Umbilical cord (tissue), 2 donors: ENCODE data around the gene RPTOR. TPM values are rescaled to one million over a fixed set of nuclear protein-coding genes. Genes with fewer than 3 reads are reported as not detected.

Experiments
- DNase-seq: peaks from one replicate; pipeline ENCODE4 v3.0.0-alpha.2; 2015; ENCODE audit warnings: low spot score
- total RNA-seq: library from RNA; depleted of rRNA; stranded (reverse); fragments of >200 nt; gene quantifications from one replicate; pipeline ENCODE4 v1.2.3, GENCODE V29; 2014; ENCODE audit warnings: low replicate concordance; ENCODE audit not compliant: insufficient read depth

The RPTOR gene
- total RNA-seq, 1 donor from 2014 or later, result 19.7 TPM

DNA sequence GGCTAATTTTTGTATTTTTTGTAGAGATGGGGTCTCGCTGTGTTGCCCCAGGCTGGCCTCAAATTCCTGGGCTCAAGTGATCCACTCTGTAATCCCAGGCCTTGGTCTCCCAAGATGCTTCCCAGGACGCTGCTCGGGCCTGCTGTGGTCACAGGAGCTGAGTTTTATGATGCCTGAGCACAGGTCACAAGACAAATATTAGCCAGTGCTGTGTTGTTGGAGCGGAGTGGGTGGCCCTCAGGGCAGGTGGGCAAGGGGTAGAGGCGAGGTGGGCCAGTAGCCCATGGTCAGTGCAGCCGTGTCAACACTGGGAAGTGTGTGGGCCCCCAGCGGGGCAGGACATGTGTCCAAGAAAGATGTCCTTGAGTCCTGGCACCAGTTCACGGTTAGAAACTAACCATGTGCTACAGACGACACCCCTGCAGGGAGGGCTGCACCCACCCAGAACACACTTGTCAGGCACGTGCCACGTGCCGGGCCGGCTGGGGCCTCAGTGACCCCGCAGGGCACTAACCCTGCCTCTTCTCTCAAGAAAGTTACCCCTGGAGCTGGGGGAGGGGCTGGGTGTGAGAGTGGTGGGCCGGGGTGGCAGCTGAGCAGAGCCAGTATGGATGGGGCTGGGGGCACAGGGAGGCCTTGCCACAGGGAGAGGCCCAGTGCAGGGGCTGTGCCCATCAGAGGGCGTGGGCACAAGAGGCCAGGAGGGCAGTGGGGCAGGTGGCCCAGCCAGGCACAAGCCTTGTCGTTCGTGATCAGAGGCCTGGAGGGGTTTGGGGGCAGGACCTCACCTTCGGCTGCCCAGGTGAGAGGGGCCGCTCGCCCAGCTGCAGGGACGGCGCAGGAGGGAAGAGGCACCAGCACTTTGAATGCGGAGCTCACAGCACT, 343.9 kb downstream of the RPTOR start:
- no peak for DNase-seq

DNA sequence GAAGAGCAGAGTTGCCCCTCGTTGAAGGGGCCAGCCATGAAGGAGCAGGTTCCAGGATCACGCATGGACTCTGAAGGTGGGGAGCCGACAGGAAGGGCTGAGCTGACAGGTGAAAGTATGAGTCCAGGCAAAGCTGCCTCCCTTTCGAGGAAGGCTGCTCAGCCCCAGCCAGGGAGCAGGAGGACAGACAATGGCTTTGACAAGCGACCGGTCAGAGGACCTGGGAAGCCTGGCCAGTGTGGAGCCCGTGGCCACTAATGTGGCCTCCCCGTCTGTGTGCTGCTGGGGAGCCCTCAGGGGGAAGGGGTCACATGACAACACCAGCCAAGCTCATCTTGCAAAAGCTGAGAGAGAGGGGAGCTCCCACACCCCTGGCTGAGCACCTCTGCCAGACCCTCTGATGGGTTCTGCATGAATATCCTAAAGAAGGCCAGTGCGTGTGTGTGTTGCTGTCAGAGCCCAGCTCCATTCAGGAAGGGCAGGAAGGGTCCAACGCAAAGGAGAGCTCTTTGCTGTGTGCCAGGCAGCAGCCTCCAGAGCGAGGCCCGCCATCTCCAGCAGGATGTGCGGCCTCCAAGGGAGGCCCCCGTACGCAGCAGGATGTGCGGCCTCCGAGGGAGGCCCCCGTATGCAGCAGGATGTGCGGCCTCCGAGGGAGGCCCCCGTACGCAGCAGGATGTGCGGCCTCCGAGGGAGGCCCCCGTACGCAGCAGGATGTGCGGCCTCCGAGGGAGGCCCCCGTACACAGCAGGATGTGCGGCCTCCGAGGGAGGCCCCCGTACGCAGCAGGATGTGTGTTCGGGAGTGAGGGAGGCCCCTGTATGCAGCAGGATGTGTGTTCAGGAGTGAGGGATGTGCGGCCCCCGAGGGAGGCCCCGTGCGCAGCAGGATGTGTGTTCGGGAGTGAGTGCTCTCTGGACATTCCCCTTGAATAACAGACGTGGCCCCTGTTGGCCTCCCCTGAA, 344.9 kb downstream of the RPTOR start:
- DNase-seq, result no peak

DNA sequence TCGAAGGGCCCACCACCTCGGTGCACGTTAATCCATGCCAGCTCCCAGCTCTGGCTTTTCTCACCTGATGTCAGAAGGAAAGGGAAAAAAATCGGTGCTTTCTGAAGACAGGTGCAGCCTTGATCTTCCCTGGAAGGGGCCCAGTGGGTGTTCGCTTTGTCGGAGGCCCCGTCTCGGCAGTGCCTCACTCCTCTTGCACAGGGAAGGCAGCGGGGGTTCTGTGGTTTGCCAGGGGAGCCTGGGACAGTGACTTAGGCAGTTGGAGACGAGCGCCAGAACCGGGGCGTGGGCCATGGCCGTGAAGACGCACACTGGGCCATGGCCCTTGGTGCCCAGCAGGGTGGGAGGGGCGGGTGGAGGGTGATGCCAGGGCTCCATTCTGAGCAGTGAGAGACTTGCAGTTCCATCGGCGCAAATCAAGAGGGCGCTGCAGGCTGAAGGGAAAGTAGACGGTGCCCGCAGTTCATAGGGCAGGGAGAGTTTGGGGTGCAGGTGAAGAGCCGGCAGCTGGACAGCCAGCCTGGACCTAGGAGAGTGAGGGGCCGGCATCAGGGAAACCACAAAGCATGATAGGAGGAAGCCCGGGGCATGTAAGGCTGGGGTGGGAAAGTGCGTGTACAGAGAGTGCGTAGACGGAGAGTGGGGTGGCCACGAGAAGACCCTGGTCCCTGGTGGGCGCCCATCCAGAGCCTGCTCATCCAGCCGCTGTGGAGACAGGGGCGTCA, 345.7 kb downstream of the RPTOR start:
- DNase-seq, result peak; percentile 55

DNA sequence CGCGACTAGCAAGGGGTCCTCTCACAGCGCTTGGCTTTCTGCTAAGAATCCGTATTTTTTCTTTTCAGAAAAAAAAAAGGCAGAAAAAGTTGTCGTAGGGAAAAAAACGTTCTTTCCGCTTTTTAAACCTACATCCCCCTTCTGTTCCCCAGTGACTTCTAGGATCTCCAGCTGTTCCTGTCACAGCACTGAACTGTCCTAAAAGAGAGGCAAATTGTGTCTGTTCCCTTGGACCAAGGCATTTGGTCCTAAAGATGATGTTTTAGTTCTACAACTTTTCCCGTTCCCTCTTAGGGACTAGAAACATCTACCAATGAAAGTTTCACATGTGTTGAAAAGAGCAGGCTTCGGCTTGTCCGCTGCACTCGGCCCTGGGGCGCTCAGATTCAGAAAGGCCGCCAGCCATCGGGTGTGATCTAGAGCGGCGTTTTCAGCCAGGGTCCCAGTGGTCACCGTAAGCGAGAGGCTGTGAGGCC, 346.3 kb downstream of the RPTOR start:
- no peak for DNase-seq

DNA sequence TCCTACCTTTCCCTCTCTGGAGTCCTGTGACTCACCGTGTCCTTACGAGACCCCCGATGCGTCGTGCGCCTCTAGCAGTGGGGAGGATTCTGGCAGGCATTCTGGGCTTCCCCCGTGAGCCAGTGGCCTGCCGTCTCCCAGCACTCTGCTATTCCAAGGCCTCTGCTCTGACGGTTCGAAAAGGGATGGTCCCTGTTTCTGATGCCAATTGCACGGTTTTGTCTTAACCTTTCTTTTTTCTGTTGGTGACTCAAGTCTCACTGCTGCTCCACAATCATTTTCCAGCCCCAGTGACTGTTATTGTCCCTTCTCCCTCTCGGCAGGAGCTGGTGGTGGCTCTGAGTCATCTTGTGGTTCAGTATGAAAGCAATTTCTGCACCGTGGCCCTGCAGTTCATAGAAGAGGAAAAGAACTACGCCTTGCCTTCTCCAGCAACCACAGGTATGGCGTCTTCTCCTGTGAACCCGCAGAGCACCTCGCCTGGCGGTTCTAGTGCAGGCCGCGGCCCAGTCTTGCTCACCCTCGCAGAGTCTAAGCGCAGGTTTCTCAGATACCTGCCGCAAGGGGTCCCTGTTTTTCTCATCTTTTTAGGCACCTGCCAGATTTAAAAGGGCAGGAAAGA, 346.9 kb downstream of the RPTOR start:
- peak; percentile 37 for DNase-seq

DNA sequence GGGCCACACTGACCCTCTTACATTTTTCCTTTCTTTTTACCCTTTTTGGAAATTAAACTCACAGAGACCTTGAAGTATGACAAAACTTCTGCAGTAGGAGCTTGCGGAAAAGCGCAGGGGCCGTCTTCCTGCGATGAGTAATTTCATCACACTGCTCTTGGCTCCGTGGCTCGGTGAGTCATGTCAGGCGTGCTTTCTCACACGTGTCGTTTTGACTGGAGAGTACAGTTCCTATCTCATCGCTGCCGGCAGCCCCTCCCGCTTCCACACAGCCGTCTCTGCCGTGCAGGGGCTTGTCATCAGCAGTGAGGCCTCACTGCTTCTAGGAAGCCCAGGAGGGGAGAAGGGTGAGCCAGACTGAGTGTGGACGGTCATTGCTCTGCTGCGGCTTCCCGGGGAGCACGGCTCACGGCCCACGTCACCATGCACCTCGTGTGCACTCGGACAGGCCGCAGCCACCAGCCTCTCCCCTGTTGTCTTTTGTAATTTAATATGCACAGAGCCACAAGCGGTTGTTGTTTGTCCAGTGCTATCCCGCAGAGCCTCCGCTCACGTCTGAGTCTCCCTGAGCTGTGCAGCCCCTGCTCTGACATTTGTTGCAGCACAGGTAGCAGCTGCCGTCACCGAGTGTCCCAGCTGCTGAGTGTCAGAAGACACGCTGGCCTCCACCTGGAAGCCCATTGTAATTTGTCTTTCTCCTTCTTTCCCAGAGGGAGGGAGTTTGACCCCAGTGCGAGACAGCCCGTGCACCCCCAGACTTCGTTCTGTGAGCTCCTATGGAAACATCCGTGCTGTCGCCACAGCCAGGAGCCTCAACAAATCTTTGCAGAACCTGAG, 347.6 kb downstream of the RPTOR start:
- peak; percentile 97 for DNase-seq

DNA sequence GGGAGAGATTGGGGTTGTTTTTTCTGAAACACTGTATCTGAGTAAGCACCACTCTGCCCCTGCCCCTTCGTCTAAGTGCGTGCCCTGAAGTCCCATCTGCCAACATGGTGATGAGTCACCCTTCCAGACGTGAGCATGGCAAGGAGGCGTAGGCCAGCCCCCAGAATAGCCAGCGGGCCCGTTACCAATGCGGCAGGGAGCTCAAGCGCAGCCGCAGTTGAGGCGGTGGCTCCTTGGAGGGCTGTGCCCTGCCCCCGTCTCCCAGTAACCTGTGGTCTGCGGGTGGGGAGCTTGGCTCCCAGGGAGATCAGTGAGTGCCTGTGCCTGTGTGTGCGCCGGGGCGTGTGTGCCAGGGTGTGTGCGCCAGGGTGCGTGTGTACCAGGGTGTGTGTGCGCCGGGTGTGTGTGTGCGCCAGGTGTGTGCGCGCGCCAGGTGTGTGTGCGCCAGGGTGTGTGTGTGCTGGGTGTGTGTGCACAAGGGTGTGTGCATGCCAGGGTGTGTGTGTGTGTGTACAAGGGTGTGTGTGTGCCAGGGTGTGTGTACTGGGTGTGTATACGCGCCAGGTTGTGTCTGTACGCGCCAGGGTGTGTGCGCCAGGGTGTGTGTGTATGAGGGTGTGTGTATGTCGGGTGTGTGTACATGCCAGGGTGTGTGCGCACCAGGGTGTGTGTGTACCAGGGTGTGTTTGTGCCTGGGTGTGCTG, 348.4 kb downstream of the RPTOR start:
- DNase-seq, result peak; percentile 56

DNA sequence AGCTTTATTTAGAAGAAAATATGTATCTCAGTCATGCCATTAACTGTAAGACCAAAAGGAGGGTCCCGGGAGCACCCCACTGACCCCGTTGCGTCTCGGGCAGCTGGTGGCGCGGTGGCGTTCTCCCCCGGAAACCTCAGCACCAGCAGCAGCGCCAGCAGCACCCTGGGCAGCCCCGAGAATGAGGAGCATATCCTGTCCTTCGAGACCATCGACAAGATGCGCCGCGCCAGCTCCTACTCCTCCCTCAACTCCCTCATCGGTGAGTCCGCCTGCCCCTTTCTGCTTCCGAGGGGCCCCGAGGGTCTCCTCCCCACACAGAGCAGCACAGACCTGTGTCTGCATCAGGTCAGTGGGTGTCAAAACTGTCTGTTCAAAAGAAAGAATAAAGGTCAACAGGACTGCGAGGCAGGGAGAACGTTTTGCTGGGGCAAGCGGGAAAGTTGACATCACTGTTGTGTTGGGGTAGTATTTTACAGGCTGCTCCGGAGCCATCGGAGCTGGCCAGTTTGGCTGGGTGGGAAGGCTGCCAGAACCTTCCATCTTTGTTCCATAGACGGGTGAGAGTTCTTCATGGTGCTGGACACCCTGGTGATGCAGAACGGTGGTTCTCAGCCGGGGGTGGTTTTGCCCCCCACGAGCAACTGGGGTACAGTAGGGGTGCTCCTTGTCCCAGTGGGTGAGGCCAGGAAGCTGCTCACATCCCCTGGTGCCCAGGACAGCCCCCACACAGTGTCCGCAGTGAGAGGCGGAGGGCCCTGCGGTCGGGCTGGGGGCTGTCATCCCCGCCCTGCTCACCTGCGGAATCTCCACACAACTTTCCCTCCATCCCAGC, 349.2 kb downstream of the RPTOR start:
- DNase-seq, result no peak

DNA sequence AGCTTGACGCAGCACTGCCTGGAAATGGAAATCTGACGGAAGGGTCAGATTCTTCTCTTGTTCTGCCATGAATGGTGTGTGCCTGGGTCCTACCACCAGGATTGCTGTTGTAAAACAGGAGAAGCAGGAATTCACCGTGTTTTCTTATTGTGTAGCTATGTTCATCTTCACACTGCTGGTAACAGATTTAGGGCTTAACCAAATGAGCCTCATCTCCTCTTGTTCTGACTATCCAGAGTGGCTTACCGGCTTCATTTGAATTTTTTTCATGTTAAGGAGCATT, 349.7 kb downstream of the RPTOR start:
- DNase-seq, result no peak

DNA sequence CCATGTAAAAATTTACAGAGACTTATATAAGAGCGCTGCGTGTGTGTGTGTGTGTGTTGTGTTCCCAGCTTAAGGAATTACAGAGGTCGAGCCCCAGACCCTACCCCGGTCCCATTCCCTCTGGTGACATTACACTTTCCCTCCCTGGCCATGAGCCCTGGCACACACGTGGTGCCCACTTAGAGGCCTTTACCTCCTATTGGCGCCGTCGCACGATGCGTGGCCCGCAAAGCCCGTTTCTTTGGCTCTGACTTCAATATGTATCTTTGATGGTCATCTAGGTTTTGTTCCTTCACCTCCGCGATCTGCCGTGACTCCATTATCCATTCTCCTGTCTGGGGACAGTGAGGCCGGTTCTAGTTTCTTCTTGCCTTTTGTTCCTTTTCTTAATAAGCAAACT, 350.1 kb downstream of the RPTOR start:
- no peak for DNase-seq

DNA sequence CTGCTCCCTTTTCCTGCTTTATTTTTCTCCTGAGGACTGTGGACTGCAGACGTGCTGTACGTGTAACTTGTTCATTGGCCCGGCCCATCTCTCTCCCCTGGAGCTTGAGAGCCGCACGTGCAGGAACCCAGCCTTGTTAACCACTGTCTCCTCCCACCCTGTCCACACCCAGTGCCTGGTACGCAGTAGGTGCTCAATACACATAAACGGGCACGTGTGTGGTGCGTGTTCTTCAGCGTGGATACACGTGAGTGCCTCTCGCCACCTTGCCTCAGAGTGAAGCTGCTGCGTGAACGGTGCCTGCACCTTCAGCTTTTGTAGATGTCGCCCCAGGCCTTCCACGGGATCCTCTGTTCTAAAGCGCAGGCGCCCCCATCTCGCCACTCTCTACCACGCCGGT, 350.7 kb downstream of the RPTOR start:
- DNase-seq, result no peak

DNA sequence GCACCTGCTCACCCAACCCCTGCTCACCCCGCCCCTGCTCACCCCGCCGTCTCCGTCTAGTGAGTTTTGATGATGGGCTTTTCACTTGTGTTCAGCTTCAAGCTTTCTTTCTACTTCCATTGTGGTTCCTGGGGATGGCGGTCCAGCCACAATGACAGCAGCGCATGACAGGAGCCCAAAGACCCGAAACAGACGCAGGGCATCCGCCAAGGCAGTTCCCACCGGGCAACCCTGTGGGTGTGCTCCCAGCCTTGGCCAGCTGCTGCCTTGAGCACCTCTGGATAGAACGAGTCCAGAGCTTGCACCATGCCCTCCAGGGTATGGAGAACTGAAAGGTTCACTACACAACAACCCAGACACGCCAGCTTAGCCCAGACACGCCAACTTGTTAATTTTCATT, 354.1 kb downstream of the RPTOR start:
- DNase-seq, result no peak

DNA sequence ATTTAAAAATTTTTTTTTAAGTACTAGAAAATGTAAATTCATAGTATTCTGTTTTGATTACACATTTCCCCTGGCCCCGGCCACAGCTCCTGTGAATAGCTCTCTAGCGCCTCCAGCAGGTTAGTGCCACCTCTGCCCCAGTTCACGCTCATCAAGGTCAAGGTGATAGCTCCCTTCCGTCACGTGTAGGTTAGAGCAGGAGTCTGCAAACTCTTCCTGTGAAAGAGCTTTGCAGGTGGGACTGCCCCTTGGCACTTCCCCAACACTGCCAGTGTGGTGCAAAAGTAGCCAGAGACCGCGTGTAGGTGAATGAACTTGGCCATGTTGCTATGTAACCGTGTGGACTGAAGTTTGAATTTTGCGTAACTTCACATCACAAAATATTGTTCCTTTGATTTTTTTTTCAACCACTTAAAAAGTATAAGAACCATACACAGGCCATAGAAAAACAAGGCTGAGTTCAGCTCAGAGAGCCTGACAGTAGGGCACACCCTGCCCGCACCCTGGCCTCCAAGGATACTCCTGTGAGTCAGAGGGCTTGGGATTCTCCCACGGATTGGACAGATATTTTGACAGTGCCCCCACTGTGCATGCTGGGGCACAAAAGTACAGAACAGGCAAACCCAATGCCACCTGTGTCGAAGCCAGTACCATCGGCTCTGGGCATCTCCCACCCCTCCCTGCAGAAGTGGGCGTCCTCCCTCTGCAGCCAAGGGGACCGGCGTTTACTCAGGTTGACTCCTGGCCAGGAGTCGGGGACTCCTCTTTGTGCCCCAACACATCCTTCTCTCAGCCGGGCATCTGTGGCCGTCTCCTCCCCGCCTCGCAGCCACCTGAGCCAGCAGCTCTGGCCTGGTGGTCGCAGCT, 355.0 kb downstream of the RPTOR start:
- no peak for DNase-seq

DNA sequence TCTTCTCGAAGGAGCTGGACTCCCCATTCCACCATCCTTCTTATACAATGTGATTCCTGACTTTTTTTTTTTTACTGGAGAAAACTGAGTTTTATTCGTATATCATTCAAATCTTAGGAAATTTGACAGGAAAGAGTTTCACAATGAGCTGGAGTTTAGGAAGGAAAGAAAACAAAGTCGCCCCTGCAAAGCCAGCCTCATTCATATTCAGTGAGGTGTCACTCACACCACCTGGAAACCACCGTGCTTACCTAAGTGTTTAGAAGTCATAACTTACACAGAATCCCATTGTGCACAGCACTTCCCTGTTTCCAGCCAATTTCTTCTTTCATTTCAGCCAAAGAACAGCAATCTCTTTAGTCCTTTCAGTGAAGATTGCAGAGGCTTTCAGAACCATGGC, 356.7 kb downstream of the RPTOR start:
- no peak for DNase-seq

DNA sequence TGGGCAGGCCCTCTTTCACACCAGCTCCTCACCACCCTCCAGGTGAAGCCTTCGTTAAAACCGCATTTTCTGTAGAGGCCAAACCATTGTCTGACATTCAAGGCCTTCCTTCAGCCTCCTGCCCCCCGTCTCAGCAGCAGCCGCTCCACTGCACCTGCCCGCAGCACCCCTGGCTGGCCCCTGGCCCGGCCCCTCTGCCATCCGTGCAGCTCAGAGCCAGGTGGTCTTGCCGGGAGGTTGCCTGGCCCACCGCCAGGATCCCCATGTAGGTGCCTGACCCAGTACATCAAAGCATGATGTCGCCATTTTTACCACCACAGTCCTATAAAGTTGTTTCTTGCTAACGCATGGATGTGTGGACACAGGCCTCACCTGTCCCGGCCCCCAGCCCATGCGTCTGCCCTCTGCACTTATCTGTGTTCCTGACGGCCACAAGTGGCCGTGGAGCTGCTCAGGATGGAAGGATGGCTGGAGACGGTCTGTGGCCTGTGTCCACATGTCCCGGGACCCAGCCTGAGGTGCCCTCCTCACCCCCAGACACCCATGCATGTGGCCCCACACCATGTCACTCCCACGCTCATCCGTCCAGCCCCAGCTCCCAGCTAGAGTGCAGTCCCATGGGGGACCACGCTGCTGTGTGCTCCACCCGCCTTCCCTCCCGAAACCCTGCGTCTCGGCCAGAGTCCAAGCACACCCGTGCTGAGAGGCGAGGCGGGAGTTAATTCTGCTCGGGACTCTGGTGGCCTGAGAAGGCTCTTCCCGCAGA, 357.7 kb downstream of the RPTOR start:
- no peak for DNase-seq

DNA sequence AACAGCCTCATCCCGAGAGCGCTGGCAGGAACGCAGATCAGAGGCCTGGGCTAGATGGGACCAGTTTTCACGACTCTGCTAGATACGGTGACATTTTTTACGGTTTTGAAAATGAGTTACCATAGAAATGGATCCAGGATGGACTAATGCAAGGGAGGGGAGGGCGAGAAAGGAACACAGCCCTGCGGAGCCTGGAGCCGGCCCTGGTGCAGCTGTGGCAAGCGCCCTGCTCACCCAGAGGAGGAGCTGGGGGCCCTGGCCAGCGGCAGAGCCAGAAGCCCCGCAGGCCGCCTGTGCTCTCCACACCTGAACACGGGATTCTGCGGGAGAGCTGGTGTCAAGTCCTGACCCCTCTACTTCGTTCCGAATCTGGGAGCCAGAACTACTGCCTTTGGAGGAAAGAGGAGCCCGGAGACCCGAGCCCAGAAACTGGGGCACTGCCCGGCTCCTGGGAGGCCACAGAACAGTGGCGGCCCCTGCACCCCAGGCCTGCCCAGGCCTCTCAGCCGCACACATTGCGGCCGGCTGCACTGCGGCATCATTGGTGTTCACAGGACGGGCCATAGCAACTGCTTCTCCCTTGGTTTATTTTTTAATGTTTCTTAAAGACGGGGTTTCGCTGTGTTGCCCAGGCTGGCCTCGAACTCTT, 358.4 kb downstream of the RPTOR start:
- DNase-seq, result no peak
